NT2/D1 (cell line): ENCODE results near the gene RAB39A.

Experiments used
- SUZ12 ChIP-seq: IDR thresholded peaks from 2 replicates; pipeline ENCODE4 v1.6.1; 2011; ENCODE audit not compliant: insufficient read length, insufficient read depth; ENCODE audit errors: extremely low read depth
- YY1 ChIP-seq: IDR thresholded peaks from 2 replicates; pipeline ENCODE4 v1.6.1; 2011; ENCODE audit not compliant: insufficient read length, insufficient read depth
- ZNF274 ChIP-seq: IDR thresholded peaks from 2 replicates; pipeline ENCODE4 v1.6.1; 2011; ENCODE audit warnings: mild to moderate bottlenecking, low read depth, low read length

GRCh38 chr11:107882095-107882820 lies 46.0 kb upstream of the RAB39A start:
- TF ChIP-seq YY1 (no peak), ZNF274 (no peak), SUZ12 (no peak)
